Measurements from ENCODE around the gene MAPK4.

GRCh38 chr18:50666536-50666935, 106.6 kb downstream of the MAPK4 start:
- TF ChIP-seq CTCF (IDR thresholded peaks at IDR 0.05), result no peak
- no peak for TF ChIP-seq POLR2A (IDR thresholded peaks at IDR 0.05)
- no peak for TF ChIP-seq POLR2AphosphoS5 (IDR thresholded peaks at IDR 0.05)

Measured in breast epithelium (tissue), 3 donors.